ENCODE data around the gene FBXL17. TPM values are rescaled to one million over a fixed set of nuclear protein-coding genes. Genes with fewer than 3 reads are reported as not detected.

The FBXL17 gene
- total and polyA plus RNA-seq, 2 of the 13 experiments (the other 11 are each of a cell fraction or from before 2014, with no cell fraction given): 3.0 to 7.9 TPM

DNA sequence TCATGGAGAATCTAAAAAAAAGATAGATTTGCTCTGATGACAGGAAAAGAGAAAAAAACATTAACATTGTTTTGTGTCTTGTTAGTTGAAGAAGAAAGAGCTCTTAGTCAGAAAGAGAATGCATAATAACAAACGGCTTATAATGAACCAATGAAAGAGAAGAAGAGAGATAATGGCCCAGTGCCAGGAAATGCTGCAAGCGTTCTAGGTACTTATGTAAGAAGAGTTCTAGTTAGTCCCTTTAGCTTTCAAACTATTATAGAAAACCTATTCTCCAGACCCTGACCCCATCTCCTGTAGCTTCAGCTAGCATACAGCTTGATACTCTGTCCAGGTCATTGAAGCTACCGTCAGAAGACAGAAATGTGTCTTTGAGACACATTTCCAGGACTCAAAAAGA is 70.2 kb downstream of the FBXL17 start:
- no peaks in the 10 kb centered on the region for H3K9me3 ChIP-seq (ENCODE audit: low read length)
- no peak overlapping the region for H3K27ac ChIP-seq (ENCODE audit: extremely low read length, insufficient read depth, low read length)
- CTCF ChIA-PET (ENCODE audit: low intra/inter-chr PET ratio, low total read pairs): no interaction called here
- no TSS peak for BruUV-seq (replicated peaks)
- no peaks in the 10 kb centered on the region for H4K20me1 ChIP-seq (ENCODE audit: insufficient read depth, low read length)
- no peak overlapping the region for H3K4me3 ChIP-seq (replicated peaks in 1 of 3; ENCODE audit: insufficient read depth in 1 of 3, low read depth in 2 of 3, low read length in 3 of 3)
- FAIRE-seq (no peak), DNase-seq (ENCODE audit: low spot score) (no peak), ATAC-seq (no peak)
- TF ChIP-seq ETV5 (CRISPR knock-in tag; IDR thresholded peaks at IDR 0.05; ENCODE audit: borderline replicate concordance): no peak
- TF ChIP-seq, protein P1, sequence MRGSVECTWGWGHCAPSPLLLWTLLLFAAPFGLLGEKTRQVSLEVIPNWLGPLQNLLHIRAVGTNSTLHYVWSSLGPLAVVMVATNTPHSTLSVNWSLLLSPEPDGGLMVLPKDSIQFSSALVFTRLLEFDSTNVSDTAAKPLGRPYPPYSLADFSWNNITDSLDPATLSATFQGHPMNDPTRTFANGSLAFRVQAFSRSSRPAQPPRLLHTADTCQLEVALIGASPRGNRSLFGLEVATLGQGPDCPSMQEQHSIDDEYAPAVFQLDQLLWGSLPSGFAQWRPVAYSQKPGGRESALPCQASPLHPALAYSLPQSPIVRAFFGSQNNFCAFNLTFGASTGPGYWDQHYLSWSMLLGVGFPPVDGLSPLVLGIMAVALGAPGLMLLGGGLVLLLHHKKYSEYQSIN (CRISPR knock-in tag; IDR thresholded peaks at IDR 0.05; ENCODE audit: borderline replicate concordance): no peak
- TF ChIP-seq, protein P2, sequence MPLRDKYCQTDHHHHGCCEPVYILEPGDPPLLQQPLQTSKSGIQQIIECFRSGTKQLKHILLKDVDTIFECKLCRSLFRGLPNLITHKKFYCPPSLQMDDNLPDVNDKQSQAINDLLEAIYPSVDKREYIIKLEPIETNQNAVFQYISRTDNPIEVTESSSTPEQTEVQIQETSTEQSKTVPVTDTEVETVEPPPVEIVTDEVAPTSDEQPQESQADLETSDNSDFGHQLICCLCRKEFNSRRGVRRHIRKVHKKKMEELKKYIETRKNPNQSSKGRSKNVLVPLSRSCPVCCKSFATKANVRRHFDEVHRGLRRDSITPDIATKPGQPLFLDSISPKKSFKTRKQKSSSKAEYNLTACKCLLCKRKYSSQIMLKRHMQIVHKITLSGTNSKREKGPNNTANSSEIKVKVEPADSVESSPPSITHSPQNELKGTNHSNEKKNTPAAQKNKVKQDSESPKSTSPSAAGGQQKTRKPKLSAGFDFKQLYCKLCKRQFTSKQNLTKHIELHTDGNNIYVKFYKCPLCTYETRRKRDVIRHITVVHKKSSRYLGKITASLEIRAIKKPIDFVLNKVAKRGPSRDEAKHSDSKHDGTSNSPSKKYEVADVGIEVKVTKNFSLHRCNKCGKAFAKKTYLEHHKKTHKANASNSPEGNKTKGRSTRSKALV (CRISPR knock-in tag; IDR thresholded peaks at IDR 0.05): no peak
- TF ChIP-seq YEATS2 (CRISPR knock-in tag; IDR thresholded peaks at IDR 0.05; ENCODE audit: borderline replicate concordance): no peak
- TF ChIP-seq JARID2 (CRISPR knock-in tag; IDR thresholded peaks at IDR 0.05; ENCODE audit: insufficient replicate concordance): no peak
- TF ChIP-seq TMF1 (CRISPR knock-in tag; IDR thresholded peaks at IDR 0.05; ENCODE audit: low read depth): no peak
- TF ChIP-seq TOE1 (CRISPR knock-in tag; IDR thresholded peaks at IDR 0.05): no peak
- TF ChIP-seq, protein P3, sequence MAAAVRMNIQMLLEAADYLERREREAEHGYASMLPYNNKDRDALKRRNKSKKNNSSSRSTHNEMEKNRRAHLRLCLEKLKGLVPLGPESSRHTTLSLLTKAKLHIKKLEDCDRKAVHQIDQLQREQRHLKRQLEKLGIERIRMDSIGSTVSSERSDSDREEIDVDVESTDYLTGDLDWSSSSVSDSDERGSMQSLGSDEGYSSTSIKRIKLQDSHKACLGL (CRISPR knock-in tag; IDR thresholded peaks at IDR 0.05): no peak
- TF ChIP-seq ZNF724P (CRISPR knock-in tag; IDR thresholded peaks at IDR 0.05; ENCODE audit: borderline replicate concordance): no peak
- TF ChIP-seq KLF9 (CRISPR knock-in tag; IDR thresholded peaks at IDR 0.05; ENCODE audit: low read depth): no peak
- TF ChIP-seq, protein P4, sequence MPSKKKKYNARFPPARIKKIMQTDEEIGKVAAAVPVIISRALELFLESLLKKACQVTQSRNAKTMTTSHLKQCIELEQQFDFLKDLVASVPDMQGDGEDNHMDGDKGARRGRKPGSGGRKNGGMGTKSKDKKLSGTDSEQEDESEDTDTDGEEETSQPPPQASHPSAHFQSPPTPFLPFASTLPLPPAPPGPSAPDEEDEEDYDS (CRISPR knock-in tag; IDR thresholded peaks at IDR 0.05): no peak
- TF ChIP-seq ZBTB7A (CRISPR knock-in tag; IDR thresholded peaks at IDR 0.05): no peak
- TF ChIP-seq ZKSCAN5 (CRISPR knock-in tag; IDR thresholded peaks at IDR 0.05): no peak
- TF ChIP-seq, protein P5, sequence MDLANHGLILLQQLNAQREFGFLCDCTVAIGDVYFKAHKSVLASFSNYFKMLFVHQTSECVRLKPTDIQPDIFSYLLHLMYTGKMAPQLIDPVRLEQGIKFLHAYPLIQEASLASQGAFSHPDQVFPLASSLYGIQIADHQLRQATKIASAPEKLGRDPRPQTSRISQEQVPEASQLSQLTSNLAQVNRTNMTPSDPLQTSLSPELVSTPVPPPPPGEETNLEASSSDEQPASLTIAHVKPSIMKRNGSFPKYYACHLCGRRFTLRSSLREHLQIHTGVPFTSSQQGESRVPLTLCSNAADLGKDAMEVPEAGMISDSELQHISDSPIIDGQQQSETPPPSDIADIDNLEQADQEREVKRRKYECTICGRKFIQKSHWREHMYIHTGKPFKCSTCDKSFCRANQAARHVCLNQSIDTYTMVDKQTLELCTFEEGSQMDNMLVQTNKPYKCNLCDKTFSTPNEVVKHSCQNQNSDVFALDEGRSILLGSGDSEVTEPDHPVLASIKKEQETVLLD (CRISPR knock-in tag; IDR thresholded peaks at IDR 0.05; ENCODE audit: low read depth): no peak
- TF ChIP-seq ZNF775 (CRISPR knock-in tag; IDR thresholded peaks at IDR 0.05; ENCODE audit: borderline replicate concordance): no peak
- TF ChIP-seq ZNF431 (CRISPR knock-in tag; IDR thresholded peaks at IDR 0.05; ENCODE audit: borderline replicate concordance, low read depth): no peak
- H3K27me3 ChIP-seq (ENCODE audit: control insufficient read depth in 1 of 2, insufficient read depth in 2 of 2, low read length in 2 of 2): no peaks in the 10 kb centered on the region
- H2AFZ ChIP-seq (ENCODE audit: low read length): no peak overlapping the region
- no peaks in the 10 kb centered on the region for H3K79me2 ChIP-seq (ENCODE audit: insufficient read depth, low read length)
- H3K36me3 ChIP-seq (replicated peaks in 1 of 2; ENCODE audit: control insufficient read depth in 1 of 2, insufficient read depth in 2 of 2, low read length in 2 of 2): no peaks in the 10 kb centered on the region
- no peak overlapping the region for H3K9ac ChIP-seq (ENCODE audit: insufficient read depth, low read depth, low read length)
- H3K4me2 ChIP-seq (ENCODE audit: low read depth, low read length): no peak overlapping the region
- WGBS (ENCODE audit: low lambda C conversion rate): 93% methylated on average over 3 of the region's 3 CpGs
- H3K4me1 ChIP-seq (ENCODE audit: insufficient read depth, low read length): no peaks in the 10 kb centered on the region
- in situ Hi-C loops (cut with HindIII; ENCODE audit: extremely low pct_ligation_motif_present, low pct_unique_long_range_greater_than_20kb): no loop called here
- POLR2A ChIA-PET: no interaction called here
- intact Hi-C loops (cut with micrococcal nuclease; ENCODE audit: unreplicated experiment): no loop called here
